NCI-H128 (cell line): ENCODE data around the gene GOLGB1.
"Not testable (repeated sequence)": the region's sequence is repeated elsewhere in the genome, so short reads cannot be mapped to it uniquely, and the experiment has no call there.

ENCODE experiments used
- DNase-seq: peaks from one replicate; lab custom pipeline; 2025; ENCODE audit not compliant: unreplicated experiment; lab: John Stamatoyannopoulos, UW

Gene GOLGB1

DNA sequence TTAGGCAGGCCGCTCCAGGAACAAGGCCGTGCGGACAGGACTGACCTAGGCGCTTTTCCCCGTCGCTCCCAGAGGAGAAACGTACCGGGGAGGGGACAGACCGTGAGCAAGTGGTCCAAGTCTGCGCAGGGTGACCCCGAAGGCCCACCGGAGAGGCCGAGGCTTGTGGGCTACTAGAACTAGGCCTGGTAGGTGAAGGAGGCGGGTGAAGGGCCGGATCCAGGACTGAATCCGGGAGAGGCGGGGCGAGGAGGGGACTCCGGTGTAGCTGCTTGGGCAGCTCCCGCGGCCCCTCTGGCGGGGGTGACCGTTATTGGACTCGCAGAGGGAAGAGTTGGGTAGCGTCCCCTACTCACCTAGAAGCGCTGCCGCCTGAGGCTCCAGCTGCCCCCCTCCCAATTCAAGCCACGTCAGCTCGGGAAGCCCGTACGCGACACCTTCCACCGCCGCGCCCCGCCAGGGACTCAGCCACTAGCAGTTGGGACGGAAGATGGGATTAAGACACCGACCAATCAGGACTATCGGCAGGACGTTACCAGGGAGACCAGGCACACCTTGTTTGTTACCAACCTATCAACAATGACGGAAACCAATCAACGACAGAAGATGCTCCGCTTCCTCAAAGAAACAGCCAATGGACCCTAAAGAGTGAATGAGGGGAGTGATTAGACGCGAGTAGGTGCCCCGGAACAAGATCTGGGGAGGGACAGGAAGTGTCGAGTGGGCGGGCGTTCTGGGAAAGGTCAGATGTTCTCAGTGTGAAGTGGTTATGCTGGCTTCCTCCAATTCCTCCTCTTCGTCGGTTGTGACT is at the start of gene GOLGB1:
Gene GOLGB1, minus strand, starts transcription at position 466 of the 811 bp plus-strand sequence. CDS start 18,770 bp downstream, outside the sequence.
- peak; percentile 91 for DNase-seq

- no peak for DNase-seq
Observed at GRCh38 chr3:121796970-121797369, 47.4 kb upstream of the GOLGB1 start.

GRCh38 chr3:121794264-121794983 is 44.9 kb upstream of the GOLGB1 start:
- no peak for DNase-seq

GRCh38 chr3:121793078-121793477 is 43.5 kb upstream of the GOLGB1 start:
- no peak for DNase-seq

- no peak for DNase-seq
Observed at GRCh38 chr3:121786485-121786884, 36.9 kb upstream of the GOLGB1 start.

- not testable (repeated sequence) for DNase-seq
Observed at GRCh38 chr3:121782784-121783183, 33.2 kb upstream of the GOLGB1 start.

DNA sequence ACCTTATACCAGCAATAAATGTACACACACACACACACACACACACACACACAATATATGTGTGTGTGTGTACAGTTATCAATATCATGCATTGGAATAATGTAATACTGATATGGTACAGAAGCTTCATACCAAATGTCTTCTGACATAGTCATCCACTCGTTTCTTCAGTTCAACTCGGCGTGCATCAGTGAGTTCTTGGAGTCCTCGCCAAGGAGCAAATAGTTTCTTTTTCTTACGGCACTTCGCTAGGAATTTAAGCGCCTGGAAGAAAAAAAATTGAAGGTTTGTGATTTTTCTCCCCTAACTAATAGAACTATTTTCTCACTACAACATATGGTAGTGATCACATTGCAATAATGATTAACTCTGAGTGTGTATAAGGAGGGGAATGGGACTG is 32.1 kb upstream of the GOLGB1 start:
- DNase-seq: no peak

DNA sequence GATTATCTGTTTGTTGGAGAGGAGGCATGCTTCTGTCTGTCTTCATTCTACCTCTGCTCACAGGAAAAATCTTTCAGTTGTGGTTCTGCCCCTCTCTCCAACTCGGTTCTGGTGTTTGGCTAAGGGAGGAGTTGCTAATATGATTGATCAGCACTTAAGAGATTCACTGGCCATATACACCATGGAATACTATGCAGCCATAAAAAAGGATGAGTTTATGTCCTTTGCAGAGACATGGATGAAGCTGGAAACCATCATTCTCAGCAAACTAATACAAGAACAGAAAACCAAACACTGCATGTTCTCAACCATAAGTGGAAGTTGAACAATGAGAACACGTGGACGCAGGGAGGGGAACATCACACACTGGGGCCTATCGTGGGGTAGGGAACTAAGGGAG is 25.6 kb upstream of the GOLGB1 start:
- not testable (repeated sequence) for DNase-seq

- no peak for DNase-seq
Observed at GRCh38 chr3:121769246-121769645, 19.7 kb upstream of the GOLGB1 start.

DNA sequence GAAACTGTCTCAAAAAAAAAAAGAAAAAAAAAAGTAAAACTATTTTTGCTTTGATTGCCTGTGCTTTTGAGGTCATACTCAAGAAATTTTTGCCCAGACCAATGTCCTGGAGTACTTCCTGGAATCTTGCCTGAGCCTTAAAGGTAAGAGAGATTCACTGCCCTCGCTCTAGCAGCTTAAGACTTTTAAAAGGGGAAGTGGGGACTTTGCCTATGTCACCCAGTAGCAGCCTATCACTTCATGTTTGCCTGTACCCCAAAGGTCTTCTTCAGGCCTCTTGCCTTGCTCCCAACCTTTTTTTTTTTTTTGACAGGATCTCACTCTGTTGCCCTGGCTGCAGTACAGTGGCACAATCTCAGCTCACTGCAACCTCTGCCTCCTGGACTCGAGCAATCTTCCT is 18.9 kb upstream of the GOLGB1 start:
- no peak for DNase-seq

- no peak for DNase-seq
Observed at GRCh38 chr3:121759541-121760202, 10.1 kb upstream of the GOLGB1 start.

DNA sequence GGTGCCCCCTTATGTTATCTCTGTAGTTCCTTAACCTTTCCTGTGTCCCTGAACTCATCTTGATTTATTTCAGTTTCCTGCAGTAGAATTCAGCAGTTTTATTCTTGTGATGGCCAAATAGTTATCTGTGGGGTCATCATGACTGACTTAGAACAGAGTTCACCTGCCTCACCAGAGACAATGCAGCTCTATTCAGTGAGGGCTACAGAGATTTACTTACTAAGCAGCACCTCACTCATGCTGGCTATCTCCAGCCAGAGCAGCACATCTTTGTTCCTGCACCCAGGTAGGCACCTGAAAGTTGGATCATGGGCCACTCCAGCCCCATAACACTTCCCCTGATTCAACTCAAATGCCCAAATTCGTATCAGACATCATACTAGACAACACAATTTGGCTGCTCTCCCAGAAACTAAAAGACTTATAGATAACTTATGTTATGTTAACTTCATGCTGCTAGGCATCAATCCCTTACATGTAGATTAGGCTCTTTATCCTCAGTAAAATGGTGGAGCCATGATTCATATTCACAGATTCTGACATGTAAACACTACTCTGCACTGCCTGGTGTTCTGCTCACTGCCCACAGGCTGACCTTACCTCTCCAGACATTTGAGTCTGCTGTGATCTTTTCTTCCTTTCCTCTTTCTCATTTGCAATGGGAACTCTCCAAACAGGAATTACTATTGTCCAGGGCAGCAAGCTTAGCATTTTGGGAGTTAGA is 9.3 kb upstream of the GOLGB1 start:
- DNase-seq: no peak

- no peak for DNase-seq
Observed at GRCh38 chr3:121757812-121758545, 8.4 kb upstream of the GOLGB1 start.

DNA sequence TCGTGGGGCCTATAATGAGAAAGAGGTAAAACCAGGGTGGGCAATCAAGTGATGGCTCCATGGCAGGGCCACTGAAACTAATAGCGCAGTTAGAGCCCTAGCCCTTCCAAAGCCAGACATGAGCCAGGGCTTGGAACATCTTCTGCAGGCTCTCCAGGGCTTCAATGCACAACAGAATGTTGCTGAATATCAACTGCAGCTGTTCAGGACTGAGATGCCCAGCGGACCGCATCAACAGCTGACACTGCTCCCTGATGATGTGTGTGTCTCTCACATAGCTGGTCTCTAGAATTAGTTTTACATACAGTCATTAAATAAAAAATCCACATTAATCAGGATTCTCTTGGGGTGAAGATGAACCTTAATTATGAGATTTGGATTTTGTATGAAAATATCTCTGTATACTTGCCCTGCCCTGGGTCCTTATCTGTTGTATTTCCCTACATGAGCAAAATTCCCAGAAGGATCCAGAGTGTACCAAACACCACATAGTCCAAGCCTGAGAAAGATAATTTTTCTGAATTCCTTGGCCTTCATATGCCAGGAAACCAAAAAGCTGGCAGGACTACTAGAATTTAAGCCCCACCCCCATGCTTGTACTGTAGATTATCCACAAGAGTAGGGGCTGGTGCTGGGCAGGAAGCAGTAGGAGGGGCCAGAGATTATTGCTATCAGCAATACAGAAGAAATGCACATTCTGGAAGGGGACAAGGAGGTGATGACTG is 7.7 kb upstream of the GOLGB1 start:
- DNase-seq: no peak

DNA sequence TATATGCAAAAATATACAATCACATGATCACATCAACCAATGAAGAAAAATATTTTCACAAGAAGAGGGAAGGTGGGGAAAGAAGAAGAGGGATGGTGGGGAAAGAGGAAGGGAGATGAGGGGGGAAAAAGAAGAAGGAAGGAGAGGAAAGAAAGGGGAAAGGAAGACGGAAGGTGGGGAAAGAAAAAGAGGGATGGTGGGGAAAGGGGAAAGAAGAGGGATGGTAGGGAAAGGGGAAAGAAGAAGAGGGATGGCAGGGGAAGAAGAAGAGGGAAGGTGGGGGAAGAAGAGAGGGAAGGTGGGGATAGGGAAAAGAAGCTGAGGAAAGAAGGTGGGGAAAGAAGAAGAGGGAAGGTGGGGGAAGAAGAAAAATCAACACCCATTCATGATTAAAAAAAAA is 3.2 kb upstream of the GOLGB1 start:
- no peak for DNase-seq

DNA sequence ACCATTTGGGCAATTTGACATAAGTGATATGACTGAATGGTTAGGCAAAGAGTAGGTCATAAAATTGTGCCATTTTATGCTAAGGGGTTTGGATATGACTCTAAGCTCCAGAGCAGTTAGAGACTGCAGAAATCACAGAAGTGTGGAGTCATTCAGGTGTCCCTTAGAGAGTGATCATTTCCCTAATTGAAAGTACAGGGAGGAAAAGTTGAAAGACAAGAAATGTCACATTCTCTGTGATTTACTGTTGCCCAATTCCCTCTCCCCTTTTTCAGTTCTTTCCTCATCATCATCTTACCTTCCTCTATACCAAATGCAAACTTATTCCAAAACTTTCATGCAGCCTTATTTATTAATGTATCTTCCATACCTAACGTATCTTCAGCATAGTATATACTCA is 2.7 kb upstream of the GOLGB1 start:
- DNase-seq: no peak

DNA sequence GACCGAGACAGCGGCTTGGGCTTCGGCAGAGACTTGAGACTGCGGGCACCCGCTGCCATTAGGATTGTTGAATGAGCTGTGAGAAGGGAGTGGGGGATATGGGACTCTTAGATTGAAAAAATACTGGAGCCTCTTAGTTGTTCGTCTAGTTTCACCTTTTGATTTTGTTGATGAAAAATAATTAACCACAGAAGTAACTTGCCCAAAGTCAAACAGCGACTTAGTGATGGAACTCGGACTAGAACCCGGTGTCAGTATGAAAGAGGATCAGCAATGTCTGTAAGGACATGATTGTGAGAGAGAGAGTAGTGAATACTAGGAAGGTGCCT is 510 bp upstream of the GOLGB1 start:
- no peak for DNase-seq

GRCh38 chr3:121748680-121749275 is 763 bp downstream of the GOLGB1 start:
- peak; percentile 5 for DNase-seq

DNA sequence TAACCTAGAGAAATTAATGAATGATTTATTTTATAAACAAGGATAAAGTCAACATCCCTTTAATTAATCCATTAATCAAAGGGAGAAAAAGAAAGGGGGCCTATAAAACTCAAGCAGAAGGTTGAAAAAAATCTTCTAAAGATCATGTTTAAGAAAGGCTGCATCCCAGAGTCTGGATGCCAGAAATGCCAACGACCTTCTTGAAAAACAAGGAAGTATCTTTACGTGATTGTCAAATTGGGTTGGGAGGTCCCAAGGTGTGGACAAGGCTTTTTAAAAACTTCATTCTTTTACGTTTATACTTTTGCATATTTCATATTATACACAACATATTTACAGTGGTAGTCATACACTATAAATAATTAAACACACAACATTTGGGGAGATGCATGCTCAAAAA is 1.6 kb downstream of the GOLGB1 start:
- no peak for DNase-seq

DNA sequence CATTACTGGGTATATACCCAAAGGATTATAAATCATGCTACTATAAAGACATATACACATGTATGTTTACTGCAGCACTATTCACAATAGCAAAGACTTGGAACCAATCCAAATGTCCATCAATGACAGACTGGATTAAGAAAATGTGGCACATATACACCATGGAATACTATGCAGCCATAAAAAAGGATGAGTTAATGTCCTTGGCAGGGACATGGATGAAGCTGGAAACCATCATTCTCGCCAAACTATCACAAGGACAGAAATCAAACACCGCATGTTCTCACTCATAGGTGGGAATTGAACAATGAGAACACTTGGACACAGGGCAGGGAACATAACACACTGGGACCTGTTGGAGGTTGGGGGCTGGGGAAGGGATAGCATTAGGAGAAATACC is 6.4 kb downstream of the GOLGB1 start:
- not testable (repeated sequence) for DNase-seq
